ENCODE results near the gene DMD. TPM values are rescaled to one million over a fixed set of nuclear protein-coding genes. Genes with fewer than 3 reads are reported as not detected.

The DMD gene
- total and polyA plus RNA-seq, 2 donors = 48.8 to 257 TPM

- no peak for DNase-seq (ENCODE audit: extremely low spot score)
- no peaks in the 10 kb centered on the region for H3K4me1 ChIP-seq (ENCODE audit: insufficient read depth)
- H3K36me3 ChIP-seq (ENCODE audit: insufficient read depth) = no peaks in the 10 kb centered on the region
- WGBS = 65% methylated on average over 5 of the region's 5 CpGs
- H3K4me3 ChIP-seq (ENCODE audit: low read depth, low read length) = no peak overlapping the region
- H3K27ac ChIP-seq (ENCODE audit: low read depth) = no peak overlapping the region
Measured at GRCh38 chrX:32933548-32933947, 277.8 kb downstream of the DMD start.

- H3K4me1 ChIP-seq (ENCODE audit: insufficient read depth) = no peaks in the 10 kb centered on the region
- no peak overlapping the region for H3K4me3 ChIP-seq (ENCODE audit: low read depth, low read length)
- H3K36me3 ChIP-seq (ENCODE audit: insufficient read depth) = no peaks in the 10 kb centered on the region
- no peak overlapping the region for H3K27ac ChIP-seq (ENCODE audit: low read depth)
- WGBS = 91% methylated on average over 4 of the region's 4 CpGs
- no peak for DNase-seq (ENCODE audit: extremely low spot score)
Measured at GRCh38 chrX:32929040-32929439, 282.3 kb downstream of the DMD start.

- DNase-seq (ENCODE audit: extremely low spot score) = no peak
- H3K4me3 ChIP-seq (ENCODE audit: low read depth, low read length) = no peak overlapping the region
- H3K36me3 ChIP-seq (ENCODE audit: insufficient read depth) = no peaks in the 10 kb centered on the region
- 50% methylated on average over 3 of the region's 3 CpGs for WGBS
- H3K4me1 ChIP-seq (ENCODE audit: insufficient read depth) = no peaks in the 10 kb centered on the region
- H3K27ac ChIP-seq (ENCODE audit: low read depth) = no peak overlapping the region
Measured at GRCh38 chrX:32896088-32896487, 315.3 kb downstream of the DMD start.

GRCh38 chrX:32894679-32895078 is 316.7 kb downstream of the DMD start:
- Histone ChIP-seq H3K4me3 (ENCODE audit: low read depth, low read length) (no peak overlapping the region), H3K36me3 (ENCODE audit: insufficient read depth) (no peaks in the 10 kb centered on the region), H3K4me1 (ENCODE audit: insufficient read depth) (no peaks in the 10 kb centered on the region), H3K27ac (ENCODE audit: low read depth) (no peak overlapping the region)
- DNase-seq (ENCODE audit: extremely low spot score) = no peak
- WGBS = 92% methylated on average over 7 of the region's 7 CpGs

- Histone ChIP-seq H3K27ac (ENCODE audit: low read depth) (no peak overlapping the region), H3K4me3 (ENCODE audit: low read depth, low read length) (no peak overlapping the region), H3K36me3 (ENCODE audit: insufficient read depth) (no peaks in the 10 kb centered on the region), H3K4me1 (ENCODE audit: insufficient read depth) (no peaks in the 10 kb centered on the region)
- WGBS = 83% methylated on average over 5 of the region's 5 CpGs
- DNase-seq (ENCODE audit: extremely low spot score) = no peak
Measured at GRCh38 chrX:32893751-32894150, 317.6 kb downstream of the DMD start.

GRCh38 chrX:32877592-32877991 is 333.8 kb downstream of the DMD start:
- DNase-seq (ENCODE audit: extremely low spot score) = no peak
- 78% methylated on average over 3 of the region's 3 CpGs for WGBS
- no peak overlapping the region for H3K27ac ChIP-seq (ENCODE audit: low read depth)

GRCh38 chrX:32874839-32875238 is 336.5 kb downstream of the DMD start:
- H3K4me3 ChIP-seq (ENCODE audit: low read depth, low read length) = no peak overlapping the region
- no peak overlapping the region for H3K27ac ChIP-seq (ENCODE audit: low read depth)
- H3K4me1 ChIP-seq (ENCODE audit: insufficient read depth) = no peaks in the 10 kb centered on the region
- no peak for DNase-seq (ENCODE audit: extremely low spot score)
- 81% methylated on average over 4 of the region's 4 CpGs for WGBS
- H3K36me3 ChIP-seq (ENCODE audit: insufficient read depth) = no peaks in the 10 kb centered on the region

More at GRCh38 chrX:32877592-32877991, 333.8 kb downstream of the DMD start:
- Histone ChIP-seq H3K4me3 (ENCODE audit: low read depth, low read length) (no peak overlapping the region), H3K36me3 (ENCODE audit: insufficient read depth) (no peaks in the 10 kb centered on the region), H3K4me1 (ENCODE audit: insufficient read depth) (no peaks in the 10 kb centered on the region)

- no peaks in the 10 kb centered on the region for H3K36me3 ChIP-seq (ENCODE audit: insufficient read depth)
- no peak overlapping the region for H3K4me3 ChIP-seq (ENCODE audit: low read depth, low read length)
- WGBS = 68% methylated on average over 2 of the region's 2 CpGs
- no peak for DNase-seq (ENCODE audit: extremely low spot score)
- no peaks in the 10 kb centered on the region for H3K4me1 ChIP-seq (ENCODE audit: insufficient read depth)
- H3K27ac ChIP-seq (ENCODE audit: low read depth) = no peak overlapping the region
Measured at GRCh38 chrX:32873786-32874185, 337.6 kb downstream of the DMD start.

- H3K36me3 ChIP-seq (ENCODE audit: insufficient read depth) = no peaks in the 10 kb centered on the region
- no peaks in the 10 kb centered on the region for H3K4me1 ChIP-seq (ENCODE audit: insufficient read depth)
- DNase-seq (ENCODE audit: extremely low spot score) = no peak
- 63% methylated on average over 3 of the region's 3 CpGs for WGBS
- no peak overlapping the region for H3K4me3 ChIP-seq (ENCODE audit: low read depth, low read length)
- H3K27ac ChIP-seq (ENCODE audit: low read depth) = no peak overlapping the region
Measured at GRCh38 chrX:32871636-32872035, 339.7 kb downstream of the DMD start.

- Histone ChIP-seq H3K27ac (ENCODE audit: low read depth) (no peak overlapping the region), H3K4me1 (ENCODE audit: insufficient read depth) (no peaks in the 10 kb centered on the region), H3K4me3 (ENCODE audit: low read depth, low read length) (no peak overlapping the region), H3K36me3 (ENCODE audit: insufficient read depth) (no peaks in the 10 kb centered on the region)
- 89% methylated on average over 6 of the region's 6 CpGs for WGBS
- no peak for DNase-seq (ENCODE audit: extremely low spot score)
Measured at GRCh38 chrX:32868524-32868895, 342.8 kb downstream of the DMD start.

- H3K4me1 ChIP-seq (ENCODE audit: insufficient read depth) = no peaks in the 10 kb centered on the region
- no peak overlapping the region for H3K4me3 ChIP-seq (ENCODE audit: low read depth, low read length)
- WGBS = 93% methylated on average over 17 of the region's 17 CpGs
- DNase-seq (ENCODE audit: extremely low spot score) = no peak
- H3K36me3 ChIP-seq (ENCODE audit: insufficient read depth) = no peaks in the 10 kb centered on the region
- H3K27ac ChIP-seq (ENCODE audit: low read depth) = no peak overlapping the region
Measured at GRCh38 chrX:32867781-32868523, 343.4 kb downstream of the DMD start.

- 93% methylated on average over 1 of the region's 1 CpG for WGBS
- H3K4me1 ChIP-seq (ENCODE audit: insufficient read depth) = no peaks in the 10 kb centered on the region
- no peak overlapping the region for H3K27ac ChIP-seq (ENCODE audit: low read depth)
- H3K36me3 ChIP-seq (ENCODE audit: insufficient read depth) = no peaks in the 10 kb centered on the region
- DNase-seq (ENCODE audit: extremely low spot score) = no peak
- H3K4me3 ChIP-seq (ENCODE audit: low read depth, low read length) = no peak overlapping the region
Measured at GRCh38 chrX:32852203-32852602, 359.1 kb downstream of the DMD start.

GRCh38 chrX:32851556-32851955 is 359.8 kb downstream of the DMD start:
- DNase-seq (ENCODE audit: extremely low spot score) = no peak
- H3K36me3 ChIP-seq (ENCODE audit: insufficient read depth) = no peaks in the 10 kb centered on the region
- H3K4me3 ChIP-seq (ENCODE audit: low read depth, low read length) = no peak overlapping the region
- WGBS = 92% methylated on average over 5 of the region's 5 CpGs
- no peaks in the 10 kb centered on the region for H3K4me1 ChIP-seq (ENCODE audit: insufficient read depth)
- H3K27ac ChIP-seq (ENCODE audit: low read depth) = no peak overlapping the region

GRCh38 chrX:32847921-32848320 is 363.4 kb downstream of the DMD start:
- WGBS = 88% methylated on average over 5 of the region's 5 CpGs
- Histone ChIP-seq H3K27ac (ENCODE audit: low read depth) (no peak overlapping the region), H3K4me1 (ENCODE audit: insufficient read depth) (no peaks in the 10 kb centered on the region), H3K4me3 (ENCODE audit: low read depth, low read length) (no peak overlapping the region), H3K36me3 (ENCODE audit: insufficient read depth) (no peaks in the 10 kb centered on the region)
- DNase-seq (ENCODE audit: extremely low spot score) = no peak

GRCh38 chrX:32842053-32842452 is 369.3 kb downstream of the DMD start:
- H3K27ac ChIP-seq (ENCODE audit: low read depth) = no peak overlapping the region
- no peak for DNase-seq (ENCODE audit: extremely low spot score)
- H3K4me3 ChIP-seq (ENCODE audit: low read depth, low read length) = no peak overlapping the region
- H3K36me3 ChIP-seq (ENCODE audit: insufficient read depth) = no peaks in the 10 kb centered on the region
- H3K4me1 ChIP-seq (ENCODE audit: insufficient read depth) = no peaks in the 10 kb centered on the region
- 82% methylated on average over 4 of the region's 4 CpGs for WGBS

All from urinary bladder (tissue), 4 donors.